Measurements from ENCODE around the gene WFDC9. TPM values are rescaled to one million over a fixed set of nuclear protein-coding genes. Genes with fewer than 3 reads are reported as not detected.

The WFDC9 gene
- not detected in 5 replicates for total RNA-seq (2022; extraction: Qiagen RNA extraction; ENCODE audit: low read depth)

DNA sequence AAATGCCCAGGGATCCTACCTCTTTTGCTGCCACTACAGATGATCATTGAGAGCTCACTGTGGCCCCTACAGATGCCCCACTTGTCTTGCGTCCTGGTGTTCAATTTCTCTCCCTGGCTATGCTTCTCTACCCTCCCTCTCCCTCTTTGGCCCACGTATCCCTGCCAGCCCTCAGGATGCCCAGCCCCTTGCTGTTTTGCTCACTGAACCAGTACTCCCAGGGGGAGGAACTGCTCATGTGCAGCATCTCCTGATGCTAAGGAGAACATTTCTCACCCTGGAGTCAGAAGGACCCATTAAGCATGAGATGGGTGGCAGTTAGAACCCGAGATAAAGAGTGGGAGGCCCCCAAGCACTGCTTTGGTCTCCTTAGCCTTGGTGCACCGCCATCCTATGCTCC, at the start of gene WFDC9:
WFDC9 (minus strand) TSS at position 101 of the 400 bp plus-strand sequence. CDS start 21,103 bp downstream, outside the sequence.

DNA sequence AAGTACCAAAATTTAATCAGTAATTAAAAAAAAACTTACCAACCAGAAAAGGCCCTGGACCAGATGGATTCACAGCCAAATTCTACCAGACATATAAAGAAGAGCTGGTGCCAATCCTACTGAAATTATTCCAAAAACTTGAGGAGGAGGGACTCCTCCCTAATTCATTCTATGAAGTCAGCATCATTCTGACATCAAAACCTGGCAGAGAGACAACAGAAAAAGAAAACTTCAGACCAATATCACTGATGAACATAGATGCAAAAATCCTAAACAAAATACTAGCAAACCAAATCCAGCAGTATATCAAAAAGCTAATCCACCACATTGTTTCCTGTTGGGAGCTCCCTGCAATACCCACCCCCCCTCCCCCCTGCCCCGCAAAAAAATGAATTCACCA, 39.1 kb upstream of the WFDC9 start, which contains the start of gene WFDC11:
WFDC11 (minus strand) TSS at position 101 of the 400 bp plus-strand sequence. CDS start 19,639 bp downstream, outside the sequence.

DNA sequence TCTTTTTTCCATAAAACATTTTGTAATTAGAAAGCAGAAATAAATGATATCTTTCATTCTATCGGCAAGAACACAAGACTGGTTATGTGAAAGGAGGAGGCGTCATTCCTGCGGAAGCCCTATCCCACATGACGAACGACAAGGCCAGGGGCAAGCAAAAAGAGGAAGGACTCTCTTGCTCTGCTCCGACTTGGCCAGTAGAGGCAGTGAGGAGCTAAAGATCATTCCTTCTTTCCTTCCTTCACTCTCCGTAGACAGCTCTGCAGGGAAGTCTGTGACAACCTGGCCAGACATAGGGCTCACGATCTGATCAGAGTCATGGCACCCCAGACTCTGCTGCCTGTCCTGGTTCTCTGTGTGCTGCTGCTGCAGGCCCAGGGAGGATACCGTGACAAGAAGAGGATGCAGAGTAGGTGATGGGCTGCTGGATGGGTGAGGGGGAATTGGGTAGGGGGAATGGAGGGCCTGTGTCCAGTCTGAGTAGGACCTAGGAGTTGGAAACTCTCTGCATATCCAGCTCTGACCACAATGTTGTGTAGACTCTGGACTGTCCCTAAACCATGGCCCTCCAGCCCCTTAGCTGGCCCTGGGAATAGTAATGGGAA, 1.5 kb downstream of the WFDC9 start, which contains the start of gene WFDC10A:
WFDC10A (plus strand) TSS at position 244 of the 605 bp plus-strand sequence; CDS start at position 319, 75 bp downstream.

DNA sequence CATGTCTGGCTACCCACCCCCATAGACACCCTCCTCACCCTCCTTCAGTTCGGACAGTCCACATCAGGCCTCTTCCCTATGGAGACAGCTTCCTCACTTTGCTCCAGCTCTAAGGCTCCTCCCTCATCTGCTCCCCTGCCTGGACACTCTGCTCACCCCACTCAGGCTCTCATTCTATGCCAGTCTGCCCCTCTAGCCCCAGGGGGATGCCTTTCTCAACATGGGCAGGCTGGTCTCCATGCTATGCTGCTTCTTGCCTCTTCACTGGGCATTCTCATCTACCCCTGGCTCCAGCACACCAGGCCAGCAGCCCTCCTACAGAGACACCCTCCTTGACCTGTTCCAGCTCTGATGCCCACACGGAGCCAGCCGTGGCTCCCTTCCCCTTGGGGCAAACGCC, 51.9 kb downstream of the WFDC9 start, which contains the start of gene WFDC8:
WFDC8 (minus strand) TSS at position 101 of the 400 bp plus-strand sequence; CDS start at position 64, 37 bp downstream.

Other genes with a start within 250 kb of the WFDC9 start
- 24.5 to 28.8 TPM (median 25.3 TPM) in 5 replicates for gene DBNDD2, start 223.0 kb downstream of the WFDC9 start, total RNA-seq (2022; extraction: Qiagen RNA extraction; ENCODE audit: low read depth)
- 89.3 to 101 TPM (median 93.2 TPM) in 5 replicates for gene PIGT, start 215.1 kb downstream of the WFDC9 start, total RNA-seq (2022; extraction: Qiagen RNA extraction; ENCODE audit: low read depth)
- gene WFDC2, start 161.5 kb downstream of the WFDC9 start, total RNA-seq (2022; extraction: Qiagen RNA extraction; ENCODE audit: low read depth) = 0.15 to 0.19 TPM in 2 of 5 replicates, not detected in the others
- gene SPINT3, start 115.7 kb downstream of the WFDC9 start, total RNA-seq (2022; extraction: Qiagen RNA extraction; ENCODE audit: low read depth) = not detected in 5 replicates
- gene WFDC6, start 91.8 kb downstream of the WFDC9 start, total RNA-seq (2022; extraction: Qiagen RNA extraction; ENCODE audit: low read depth) = not detected in 5 replicates
- gene EPPIN, start 83.9 kb downstream of the WFDC9 start, total RNA-seq (2022; extraction: Qiagen RNA extraction; ENCODE audit: low read depth) = not detected in 5 replicates
- gene WFDC8, start 52.0 kb downstream of the WFDC9 start, total RNA-seq (2022; extraction: Qiagen RNA extraction; ENCODE audit: low read depth) = not detected in 5 replicates
- not detected in 5 replicates for gene WFDC10A, start 1.5 kb downstream of the WFDC9 start, total RNA-seq (2022; extraction: Qiagen RNA extraction; ENCODE audit: low read depth)
- gene WFDC11, start 39.0 kb upstream of the WFDC9 start, total RNA-seq (2022; extraction: Qiagen RNA extraction; ENCODE audit: low read depth) = not detected in 5 replicates
- gene WFDC13, start 70.8 kb upstream of the WFDC9 start, total RNA-seq (2022; extraction: Qiagen RNA extraction; ENCODE audit: low read depth) = not detected in 5 replicates
- not detected in 5 replicates for gene WFDC10B, start 73.7 kb upstream of the WFDC9 start, total RNA-seq (2022; extraction: Qiagen RNA extraction; ENCODE audit: low read depth)
- not detected in 5 replicates for gene SPINT4, start 91.1 kb upstream of the WFDC9 start, total RNA-seq (2022; extraction: Qiagen RNA extraction; ENCODE audit: low read depth)
- gene WFDC3, start 160.6 kb upstream of the WFDC9 start, total RNA-seq (2022; extraction: Qiagen RNA extraction; ENCODE audit: low read depth) = 0.23 TPM in 1 of 5 replicates, not detected in the others
- 30.7 to 37.6 TPM (median 36.3 TPM) in 5 replicates for gene DNTTIP1, start 160.7 kb upstream of the WFDC9 start, total RNA-seq (2022; extraction: Qiagen RNA extraction; ENCODE audit: low read depth)
- 225 to 256 TPM (median 248 TPM) in 5 replicates for gene UBE2C, start 181.4 kb upstream of the WFDC9 start, total RNA-seq (2022; extraction: Qiagen RNA extraction; ENCODE audit: low read depth)
- 0.31 TPM in 1 of 5 replicates, not detected in the others for gene TNNC2, start 196.0 kb upstream of the WFDC9 start, total RNA-seq (2022; extraction: Qiagen RNA extraction; ENCODE audit: low read depth)
- gene SNX21, start 202.5 kb upstream of the WFDC9 start, total RNA-seq (2022; extraction: Qiagen RNA extraction; ENCODE audit: low read depth) = 8.8 to 13.0 TPM (median 11.6 TPM) in 5 replicates
- gene ACOT8, start 226.1 kb upstream of the WFDC9 start, total RNA-seq (2022; extraction: Qiagen RNA extraction; ENCODE audit: low read depth) = 18.7 to 21.8 TPM (median 19.5 TPM) in 5 replicates
- 1.4 to 1.8 TPM (median 1.5 TPM) in 5 replicates for gene ZSWIM3, start 226.3 kb upstream of the WFDC9 start, total RNA-seq (2022; extraction: Qiagen RNA extraction; ENCODE audit: low read depth)
- gene ZSWIM1, start 249.9 kb upstream of the WFDC9 start, total RNA-seq (2022; extraction: Qiagen RNA extraction; ENCODE audit: low read depth) = 6.2 to 7.6 TPM (median 6.8 TPM) in 5 replicates